HEK293 (cell line): ENCODE data around the gene ARHGEF5.

Source experiments
- CTCF ChIA-PET: fragments of 350-600 bp; formaldehyde crosslinking; extraction: SDS; loops from one replicate; lab custom pipeline; 2021; ENCODE audit warnings: antibody characterized with exemption; lab: Yijun Ruan, JAX
- POLR2A ChIA-PET: fragments of 300-600 bp; formaldehyde crosslinking; extraction: SDS; loops from one replicate; lab custom pipeline; 2020; ENCODE audit warnings: antibody characterized with exemption, inconsistent platforms; lab: Yijun Ruan, JAX
- H3K27ac ChIP-seq: fragments of 200-500 bp; sonication (Bioruptor generic); 2 replicates; pipeline ENCODE4 v1.5.1; 2014; ENCODE audit warnings: low read depth, low read length, control low read depth, inconsistent platforms; ENCODE audit errors: extremely low read depth
- H3K36me3 ChIP-seq, 2 experiments: fragments of 200-500 bp in 1 of 2; sonication (Bioruptor generic) in 1 of 2; 1 replicate in 1 of 2; 2 replicates in 1 of 2; pipeline ENCODE4 v1.5.1; 2014 to 2017; ENCODE audit warnings: inconsistent platforms in 2 of 2, low read length in 2 of 2; ENCODE audit not compliant: control insufficient read depth in 2 of 2, insufficient read depth in 1 of 2
- H3K4me1 ChIP-seq: fragments of 200-500 bp; sonication (Bioruptor generic); 2 replicates; pipeline ENCODE4 v1.5.1; 2014; ENCODE audit warnings: mild to moderate bottlenecking, low read length, inconsistent platforms; ENCODE audit not compliant: control insufficient read depth, insufficient read depth
- H3K4me3 ChIP-seq: 2 replicates; pipeline ENCODE4 v1.5.1; 2011; ENCODE audit warnings: low read depth, mild to moderate bottlenecking, control low read depth, low read length, moderate library complexity
- H3K9me3 ChIP-seq: fragments of 200-500 bp; sonication (Bioruptor generic); 2 replicates; pipeline ENCODE4 v1.5.1; 2014; ENCODE audit warnings: low read depth, low read length, inconsistent platforms; ENCODE audit not compliant: control insufficient read depth, insufficient read depth
- KLF10 ChIP-seq: fragments of 450-650 bp; IDR thresholded peaks from 2 replicates; pipeline ENCODE4 v1.5.1; 2018; ENCODE audit warnings: missing biosample characterization, mild to moderate bottlenecking, missing genetic modification characterization
- KLF7 ChIP-seq: fragments of 450-650 bp; formaldehyde crosslinking; IDR thresholded peaks from 2 replicates; pipeline ENCODE4 v1.5.1; 2016; ENCODE audit warnings: missing biosample characterization, missing genetic modification characterization, borderline replicate concordance
- MYNN ChIP-seq: fragments of 450-650 bp; formaldehyde crosslinking; IDR thresholded peaks from 2 replicates; pipeline ENCODE4 v1.5.1; 2016; ENCODE audit warnings: missing biosample characterization, missing genetic modification characterization, borderline replicate concordance
- YY1 ChIP-seq: fragments of 450-650 bp; formaldehyde crosslinking; IDR thresholded peaks from 2 replicates; pipeline ENCODE4 v1.5.1; 2018; ENCODE audit warnings: missing biosample characterization, missing genetic modification characterization
- ZBTB17 ChIP-seq: fragments of 450-650 bp; formaldehyde crosslinking; IDR thresholded peaks from 2 replicates; pipeline ENCODE4 v1.5.1; 2016; ENCODE audit warnings: missing biosample characterization, missing genetic modification characterization
- ZBTB48 ChIP-seq: fragments of 450-650 bp; formaldehyde crosslinking; IDR thresholded peaks from 2 replicates; pipeline ENCODE4 v1.5.1; 2016; ENCODE audit warnings: missing biosample characterization, missing genetic modification characterization
- ZBTB7A ChIP-seq: fragments of 450-650 bp; formaldehyde crosslinking; IDR thresholded peaks from 2 replicates; pipeline ENCODE4 v1.5.1; 2016; ENCODE audit warnings: low read depth, missing biosample characterization, missing genetic modification characterization
- ZNF16 ChIP-seq: fragments of 450-650 bp; formaldehyde crosslinking; IDR thresholded peaks from 2 replicates; pipeline ENCODE4 v1.5.1; 2016; ENCODE audit warnings: low read depth, missing biosample characterization, missing genetic modification characterization
- ZNF221 ChIP-seq: fragments of 450-650 bp; formaldehyde crosslinking; IDR thresholded peaks from 2 replicates; pipeline ENCODE4 v1.5.1; 2017; ENCODE audit warnings: missing biosample characterization, missing genetic modification characterization, borderline replicate concordance
- ZNF26 ChIP-seq: fragments of 450-650 bp; formaldehyde crosslinking; IDR thresholded peaks from 2 replicates; pipeline ENCODE4 v1.5.1; 2016; ENCODE audit warnings: missing biosample characterization, missing genetic modification characterization
- ZNF354C ChIP-seq: fragments of 450-650 bp; formaldehyde crosslinking; IDR thresholded peaks from 2 replicates; pipeline ENCODE4 v1.5.1; 2016; ENCODE audit warnings: missing biosample characterization, missing genetic modification characterization, low read depth, borderline replicate concordance
- ZNF423 ChIP-seq: fragments of 450-650 bp; formaldehyde crosslinking; IDR thresholded peaks from 2 replicates; pipeline ENCODE4 v1.5.1; 2016; ENCODE audit warnings: missing biosample characterization, missing genetic modification characterization
- ZNF521 ChIP-seq: fragments of 450-650 bp; formaldehyde crosslinking; IDR thresholded peaks from 2 replicates; pipeline ENCODE4 v1.5.1; 2017; ENCODE audit warnings: missing biosample characterization, mild to moderate bottlenecking, missing genetic modification characterization
- ZNF529 ChIP-seq: fragments of 450-650 bp; formaldehyde crosslinking; IDR thresholded peaks from 2 replicates; pipeline ENCODE4 v1.5.1; 2017; ENCODE audit warnings: missing genetic modification characterization, missing biosample characterization; ENCODE audit not compliant: insufficient replicate concordance
- ZNF544 ChIP-seq: fragments of 450-650 bp; formaldehyde crosslinking; IDR thresholded peaks from 2 replicates; pipeline ENCODE4 v1.5.0; 2017; ENCODE audit warnings: missing biosample characterization, missing genetic modification characterization
- ZNF596 ChIP-seq: fragments of 450-650 bp; IDR thresholded peaks from 2 replicates; pipeline ENCODE4 v1.5.0; 2018; ENCODE audit warnings: missing biosample characterization, mild to moderate bottlenecking, missing genetic modification characterization, moderate library complexity
- ZNF654 ChIP-seq: fragments of 450-650 bp; formaldehyde crosslinking; IDR thresholded peaks from 2 replicates; pipeline ENCODE4 v1.5.1; 2016; ENCODE audit warnings: low read depth, missing biosample characterization, missing genetic modification characterization
- ZNF658 ChIP-seq: fragments of 450-650 bp; formaldehyde crosslinking; IDR thresholded peaks from 2 replicates; pipeline ENCODE4; 2016; ENCODE audit warnings: missing biosample characterization, missing genetic modification characterization
- ZSCAN4 ChIP-seq: fragments of 450-650 bp; formaldehyde crosslinking; IDR thresholded peaks from 2 replicates; pipeline ENCODE4 v1.5.1; 2017; ENCODE audit warnings: missing biosample characterization, missing genetic modification characterization
- TF ChIP-seq, protein P1 (sequence below): fragments of 450-650 bp; formaldehyde crosslinking; IDR thresholded peaks from 2 replicates; pipeline ENCODE4 v1.5.1; 2016; ENCODE audit warnings: missing biosample characterization, missing genetic modification characterization
- TF ChIP-seq, protein P2 (sequence below): sonication (generic); formaldehyde crosslinking; IDR thresholded peaks from 2 replicates; pipeline ENCODE4 v1.8.1; 2022; ENCODE audit warnings: mild to moderate bottlenecking, moderate library complexity, missing genetic modification reagents
- TF ChIP-seq, protein P3 (sequence below): fragments of 450-650 bp; formaldehyde crosslinking; IDR thresholded peaks from 2 replicates; pipeline ENCODE4 v1.5.1; 2016; ENCODE audit warnings: missing biosample characterization, missing genetic modification characterization, borderline replicate concordance

The ARHGEF5 gene

DNA sequence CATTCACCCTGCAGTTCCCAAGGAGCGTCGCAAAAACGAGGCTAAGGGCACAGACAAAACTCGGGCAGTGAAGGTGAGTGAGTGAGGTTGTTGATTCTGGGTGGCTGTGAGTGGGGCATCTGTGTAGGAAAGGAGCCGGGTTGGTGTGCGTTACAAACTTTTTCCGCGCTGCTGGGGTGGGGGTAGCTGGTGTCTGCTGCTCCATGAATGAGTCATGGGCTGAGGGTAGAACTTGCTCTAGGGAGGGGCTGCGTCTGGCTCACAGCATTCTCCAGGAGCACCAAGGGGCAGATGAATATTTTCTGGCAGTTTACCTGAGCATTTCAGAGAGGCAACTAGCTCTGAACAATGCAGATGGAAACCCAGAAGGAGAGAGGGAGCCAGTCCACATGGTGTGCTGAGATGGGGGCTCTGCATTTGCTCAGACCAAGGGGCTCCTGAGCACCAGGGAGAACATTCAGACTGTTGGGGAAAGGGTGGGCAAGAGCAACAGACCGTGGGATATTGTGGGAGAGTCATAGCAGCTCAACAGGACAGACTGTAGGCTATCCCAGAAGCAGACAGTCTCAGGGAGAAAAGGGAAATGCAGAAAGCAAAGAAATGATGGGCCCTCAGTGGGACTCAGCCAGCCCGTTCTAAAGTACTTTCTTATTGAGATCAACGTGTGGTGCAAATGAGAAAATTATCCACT, 29.5 kb downstream of the ARHGEF5 start (continued):
- TF ChIP-seq ZNF354C (no peak), ZNF26 (tag by site-specific recombination) (no peak)

GRCh38 chr7:144386741-144387140, 31.5 kb downstream of the ARHGEF5 start:
- Histone ChIP-seq H3K4me1 (peaks cover 3% of the 10 kb centered on the region; the same call in 1 of the 2 replicates), H3K27ac (no peak overlapping the region), H3K9me3 (no peaks in the 10 kb centered on the region), H3K4me3 (no peak overlapping the region), H3K36me3 (no peaks in the 10 kb centered on the region)
- TF ChIP-seq ZNF521 (tag by site-specific recombination) (no peak), KLF7 (tag by site-specific recombination) (no peak), ZSCAN4 (tag by site-specific recombination) (no peak), ZNF16 (tag by site-specific recombination) (no peak), ZBTB7A (no peak)
- TF ChIP-seq, protein P1, sequence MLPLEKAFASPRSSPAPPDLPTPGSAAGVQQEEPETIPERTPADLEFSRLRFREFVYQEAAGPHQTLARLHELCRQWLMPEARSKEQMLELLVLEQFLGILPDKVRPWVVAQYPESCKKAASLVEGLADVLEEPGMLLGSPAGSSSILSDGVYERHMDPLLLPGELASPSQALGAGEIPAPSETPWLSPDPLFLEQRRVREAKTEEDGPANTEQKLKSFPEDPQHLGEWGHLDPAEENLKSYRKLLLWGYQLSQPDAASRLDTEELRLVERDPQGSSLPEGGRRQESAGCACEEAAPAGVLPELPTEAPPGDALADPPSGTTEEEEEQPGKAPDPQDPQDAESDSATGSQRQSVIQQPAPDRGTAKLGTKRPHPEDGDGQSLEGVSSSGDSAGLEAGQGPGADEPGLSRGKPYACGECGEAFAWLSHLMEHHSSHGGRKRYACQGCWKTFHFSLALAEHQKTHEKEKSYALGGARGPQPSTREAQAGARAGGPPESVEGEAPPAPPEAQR (tag by site-specific recombination), result no peak
- TF ChIP-seq, protein P2, sequence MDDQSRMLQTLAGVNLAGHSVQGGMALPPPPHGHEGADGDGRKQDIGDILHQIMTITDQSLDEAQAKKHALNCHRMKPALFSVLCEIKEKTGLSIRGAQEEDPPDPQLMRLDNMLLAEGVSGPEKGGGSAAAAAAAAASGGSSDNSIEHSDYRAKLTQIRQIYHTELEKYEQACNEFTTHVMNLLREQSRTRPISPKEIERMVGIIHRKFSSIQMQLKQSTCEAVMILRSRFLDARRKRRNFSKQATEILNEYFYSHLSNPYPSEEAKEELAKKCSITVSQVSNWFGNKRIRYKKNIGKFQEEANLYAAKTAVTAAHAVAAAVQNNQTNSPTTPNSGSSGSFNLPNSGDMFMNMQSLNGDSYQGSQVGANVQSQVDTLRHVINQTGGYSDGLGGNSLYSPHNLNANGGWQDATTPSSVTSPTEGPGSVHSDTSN (CRISPR knock-in tag), result no peak
- ChIA-PET POLR2A (no interaction called here), CTCF (interaction anchor here (0.7 kb wide), 2 partner anchors 19 to 147 kb away, joined by 3 to 4 read pairs; no protein-coding TSS in a partner anchor)

DNA sequence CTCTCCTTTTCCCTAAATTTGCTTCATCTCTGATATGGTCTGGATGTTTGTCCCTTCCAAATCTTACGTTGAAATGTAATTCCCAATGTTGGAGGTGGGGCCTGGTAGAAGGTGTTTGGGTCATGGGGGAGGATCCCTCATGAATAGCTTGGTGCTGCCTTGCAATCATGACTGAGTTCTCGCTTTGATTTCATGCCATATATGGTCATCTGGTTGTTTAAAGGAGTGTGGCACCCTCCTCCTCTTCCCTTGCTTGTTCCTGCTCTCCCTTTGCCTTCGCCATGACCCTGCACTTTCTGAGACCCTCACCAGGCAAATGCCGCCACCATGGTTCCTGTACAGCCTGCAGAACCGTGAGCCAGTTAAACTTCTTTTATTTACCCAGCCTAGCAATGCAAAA, 33.7 kb downstream of the ARHGEF5 start:
- no peak for TF ChIP-seq ZNF423 (tag by site-specific recombination)
- no peak for TF ChIP-seq ZNF221
- TF ChIP-seq ZBTB48, result no peak
- no peak for TF ChIP-seq ZNF544 (tag by site-specific recombination)
- no peak for TF ChIP-seq ZBTB17
- no peak for TF ChIP-seq ZNF529 (tag by site-specific recombination)
- no peak for TF ChIP-seq KLF10 (tag by site-specific recombination)
- TF ChIP-seq ZNF596 (tag by site-specific recombination), result no peak
- TF ChIP-seq, protein P1 (tag by site-specific recombination), result no peak
- TF ChIP-seq, protein P3, sequence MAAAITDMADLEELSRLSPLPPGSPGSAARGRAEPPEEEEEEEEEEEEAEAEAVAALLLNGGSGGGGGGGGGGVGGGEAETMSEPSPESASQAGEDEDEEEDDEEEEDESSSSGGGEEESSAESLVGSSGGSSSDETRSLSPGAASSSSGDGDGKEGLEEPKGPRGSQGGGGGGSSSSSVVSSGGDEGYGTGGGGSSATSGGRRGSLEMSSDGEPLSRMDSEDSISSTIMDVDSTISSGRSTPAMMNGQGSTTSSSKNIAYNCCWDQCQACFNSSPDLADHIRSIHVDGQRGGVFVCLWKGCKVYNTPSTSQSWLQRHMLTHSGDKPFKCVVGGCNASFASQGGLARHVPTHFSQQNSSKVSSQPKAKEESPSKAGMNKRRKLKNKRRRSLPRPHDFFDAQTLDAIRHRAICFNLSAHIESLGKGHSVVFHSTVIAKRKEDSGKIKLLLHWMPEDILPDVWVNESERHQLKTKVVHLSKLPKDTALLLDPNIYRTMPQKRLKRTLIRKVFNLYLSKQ, result no peak
- no peak for TF ChIP-seq MYNN (tag by site-specific recombination)
- no peak for TF ChIP-seq ZNF654
- TF ChIP-seq ZNF658 (tag by site-specific recombination), result no peak
- no peak for TF ChIP-seq YY1 (tag by site-specific recombination)
- no peak overlapping the region for H3K4me3 ChIP-seq
- CTCF ChIA-PET, result no interaction called here
- H3K27ac ChIP-seq, result no peak overlapping the region
- peaks cover 3% of the 10 kb centered on the region; the same call in 1 of the 2 replicates for H3K4me1 ChIP-seq
- POLR2A ChIA-PET, result no interaction called here
- H3K36me3 ChIP-seq, result no peaks in the 10 kb centered on the region
- H3K9me3 ChIP-seq, result no peaks in the 10 kb centered on the region
